ENCODE results near the gene TBL1XR1. TPM values are rescaled to one million over a fixed set of nuclear protein-coding genes. Genes with fewer than 3 reads are reported as not detected.

Gene TBL1XR1
- total RNA-seq, 2 donors from 2014 or later, result 75.8 to 156 TPM

GRCh38 chr3:177062052-177062732, 135.1 kb downstream of the TBL1XR1 start:
- no peak overlapping the region for H3K27ac ChIP-seq

DNA sequence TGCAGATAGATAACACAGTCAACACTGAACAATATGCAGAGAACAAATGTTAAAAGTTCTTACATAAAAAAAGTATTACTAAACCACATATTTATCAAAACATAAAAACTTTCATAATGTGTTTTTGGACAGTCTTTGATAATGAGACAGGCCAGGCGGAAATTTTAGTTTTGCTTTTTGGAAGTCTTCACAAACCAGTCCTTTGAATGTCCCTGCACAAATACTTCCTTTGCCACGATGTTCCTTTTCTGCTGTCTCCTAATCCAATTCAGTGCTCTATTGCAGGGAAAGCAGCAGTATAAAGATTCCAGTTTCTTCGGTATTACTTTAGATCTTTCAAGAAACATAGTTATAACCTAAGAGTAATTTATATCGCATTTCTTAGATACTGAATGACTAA, 135.9 kb downstream of the TBL1XR1 start:
- intact Hi-C loops (cut with DNase I), result no loop called here
- DNase-seq (ENCODE audit: low spot score), result no peak
- TF ChIP-seq POLR2AphosphoS5 (IDR thresholded peaks at IDR 0.05), result no peak
- TF ChIP-seq, protein P1, sequence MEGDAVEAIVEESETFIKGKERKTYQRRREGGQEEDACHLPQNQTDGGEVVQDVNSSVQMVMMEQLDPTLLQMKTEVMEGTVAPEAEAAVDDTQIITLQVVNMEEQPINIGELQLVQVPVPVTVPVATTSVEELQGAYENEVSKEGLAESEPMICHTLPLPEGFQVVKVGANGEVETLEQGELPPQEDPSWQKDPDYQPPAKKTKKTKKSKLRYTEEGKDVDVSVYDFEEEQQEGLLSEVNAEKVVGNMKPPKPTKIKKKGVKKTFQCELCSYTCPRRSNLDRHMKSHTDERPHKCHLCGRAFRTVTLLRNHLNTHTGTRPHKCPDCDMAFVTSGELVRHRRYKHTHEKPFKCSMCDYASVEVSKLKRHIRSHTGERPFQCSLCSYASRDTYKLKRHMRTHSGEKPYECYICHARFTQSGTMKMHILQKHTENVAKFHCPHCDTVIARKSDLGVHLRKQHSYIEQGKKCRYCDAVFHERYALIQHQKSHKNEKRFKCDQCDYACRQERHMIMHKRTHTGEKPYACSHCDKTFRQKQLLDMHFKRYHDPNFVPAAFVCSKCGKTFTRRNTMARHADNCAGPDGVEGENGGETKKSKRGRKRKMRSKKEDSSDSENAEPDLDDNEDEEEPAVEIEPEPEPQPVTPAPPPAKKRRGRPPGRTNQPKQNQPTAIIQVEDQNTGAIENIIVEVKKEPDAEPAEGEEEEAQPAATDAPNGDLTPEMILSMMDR (IDR thresholded peaks at IDR 0.05), result no peak
- no peak for TF ChIP-seq POLR2A (IDR thresholded peaks at IDR 0.05)
- no peaks in the 10 kb centered on the region for H3K9me3 ChIP-seq
- 69% methylated on average over 4 of the region's 4 CpGs for WGBS
- peaks cover 4% of the 10 kb centered on the region for H3K4me1 ChIP-seq (replicated peaks)
- H3K27me3 ChIP-seq (replicated peaks; ENCODE audit: insufficient read depth), result no peaks in the 10 kb centered on the region
- H3K4me3 ChIP-seq, result no peak overlapping the region
- H3K36me3 ChIP-seq, result no peaks in the 10 kb centered on the region
- no peak overlapping the region for H3K27ac ChIP-seq

More at GRCh38 chr3:177062052-177062732, 135.1 kb downstream of the TBL1XR1 start:
- no peak for DNase-seq (ENCODE audit: low spot score)
- TF ChIP-seq POLR2AphosphoS5 (IDR thresholded peaks at IDR 0.05), result no peak
- no peak for TF ChIP-seq POLR2A (IDR thresholded peaks at IDR 0.05)
- TF ChIP-seq, protein P1 (IDR thresholded peaks at IDR 0.05), result no peak
- Histone ChIP-seq H3K4me3 (no peak overlapping the region), H3K27me3 (replicated peaks; ENCODE audit: insufficient read depth) (no peaks in the 10 kb centered on the region), H3K9me3 (no peaks in the 10 kb centered on the region), H3K36me3 (no peaks in the 10 kb centered on the region), H3K4me1 (replicated peaks) (peaks cover 4% of the 10 kb centered on the region)
- WGBS, result 83% methylated on average over 2 of the region's 2 CpGs
- intact Hi-C loops (cut with DNase I), result no loop called here

GRCh38 chr3:177060492-177060891, 136.8 kb downstream of the TBL1XR1 start:
- H3K4me1 ChIP-seq (replicated peaks), result peaks cover 2% of the 10 kb centered on the region
- WGBS, result 94% methylated on average over 1 of the region's 1 CpG
- H3K36me3 ChIP-seq, result no peaks in the 10 kb centered on the region
- intact Hi-C loops (cut with DNase I), result no loop called here
- DNase-seq (ENCODE audit: low spot score), result no peak
- no peaks in the 10 kb centered on the region for H3K27me3 ChIP-seq (replicated peaks; ENCODE audit: insufficient read depth)
- TF ChIP-seq POLR2A (IDR thresholded peaks at IDR 0.05) (no peak), POLR2AphosphoS5 (IDR thresholded peaks at IDR 0.05) (no peak)
- TF ChIP-seq, protein P1 (IDR thresholded peaks at IDR 0.05), result no peak
- no peak overlapping the region for H3K27ac ChIP-seq
- H3K9me3 ChIP-seq, result no peaks in the 10 kb centered on the region
- H3K4me3 ChIP-seq, result no peak overlapping the region

DNA sequence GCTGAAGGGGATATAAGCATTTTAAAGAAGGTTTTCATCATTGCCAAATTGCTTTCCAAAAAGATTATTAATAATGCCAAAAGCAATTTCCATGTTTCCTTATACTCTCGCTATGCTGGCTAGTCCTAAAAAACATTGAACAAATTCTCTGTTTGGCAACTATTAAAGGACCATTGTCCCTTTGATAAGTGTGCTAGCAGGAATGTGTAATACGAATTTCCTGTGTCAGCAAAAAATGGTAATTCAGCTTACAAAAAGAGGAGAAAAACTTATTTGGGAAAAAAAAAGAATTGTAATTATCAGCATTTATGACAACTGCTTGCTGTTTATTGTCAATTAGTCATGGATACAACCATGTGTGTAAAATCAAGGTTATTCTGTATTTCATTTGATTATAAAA, 138.6 kb downstream of the TBL1XR1 start:
- WGBS, result 92% methylated on average over 2 of the region's 2 CpGs
- intact Hi-C loops (cut with DNase I), result loop anchor here (10.0 kb wide), 3 partner anchors 766 to 1326 kb away; no protein-coding TSS in a partner anchor
- TF ChIP-seq POLR2AphosphoS5 (IDR thresholded peaks at IDR 0.05), result no peak
- TF ChIP-seq POLR2A (IDR thresholded peaks at IDR 0.05), result no peak
- TF ChIP-seq, protein P1 (IDR thresholded peaks at IDR 0.05), result no peak

GRCh38 chr3:177057768-177058167, 139.5 kb downstream of the TBL1XR1 start:
- Histone ChIP-seq H3K27ac (no peak overlapping the region), H3K4me3 (no peak overlapping the region)
- TF ChIP-seq POLR2AphosphoS5 (IDR thresholded peaks at IDR 0.05) (no peak), POLR2A (IDR thresholded peaks at IDR 0.05) (no peak)
- TF ChIP-seq, protein P1 (IDR thresholded peaks at IDR 0.05), result no peak

More for the DNA sequence above, 138.6 kb downstream of the TBL1XR1 start:
- no peaks in the 10 kb centered on the region for H3K36me3 ChIP-seq
- H3K4me3 ChIP-seq, result no peak overlapping the region
- H3K27me3 ChIP-seq (replicated peaks; ENCODE audit: insufficient read depth), result no peaks in the 10 kb centered on the region
- DNase-seq (ENCODE audit: low spot score), result no peak
- no peaks in the 10 kb centered on the region for H3K9me3 ChIP-seq
- H3K27ac ChIP-seq, result no peak overlapping the region
- no peaks in the 10 kb centered on the region for H3K4me1 ChIP-seq (replicated peaks)

More at GRCh38 chr3:177057768-177058167, 139.5 kb downstream of the TBL1XR1 start:
- intact Hi-C loops (cut with DNase I), result loop anchor here (10.0 kb wide), 3 partner anchors 767 to 1327 kb away; no protein-coding TSS in a partner anchor
- WGBS, result 90% methylated on average over 4 of the region's 4 CpGs
- Histone ChIP-seq H3K9me3 (no peaks in the 10 kb centered on the region), H3K4me1 (replicated peaks) (no peaks in the 10 kb centered on the region), H3K36me3 (no peaks in the 10 kb centered on the region), H3K27me3 (replicated peaks; ENCODE audit: insufficient read depth) (no peaks in the 10 kb centered on the region)
- no peak for DNase-seq (ENCODE audit: low spot score)

Measured in prostate gland (tissue), 2 donors.